ENCODE measurements around the gene RUNX1.

The RUNX1 gene

DNA sequence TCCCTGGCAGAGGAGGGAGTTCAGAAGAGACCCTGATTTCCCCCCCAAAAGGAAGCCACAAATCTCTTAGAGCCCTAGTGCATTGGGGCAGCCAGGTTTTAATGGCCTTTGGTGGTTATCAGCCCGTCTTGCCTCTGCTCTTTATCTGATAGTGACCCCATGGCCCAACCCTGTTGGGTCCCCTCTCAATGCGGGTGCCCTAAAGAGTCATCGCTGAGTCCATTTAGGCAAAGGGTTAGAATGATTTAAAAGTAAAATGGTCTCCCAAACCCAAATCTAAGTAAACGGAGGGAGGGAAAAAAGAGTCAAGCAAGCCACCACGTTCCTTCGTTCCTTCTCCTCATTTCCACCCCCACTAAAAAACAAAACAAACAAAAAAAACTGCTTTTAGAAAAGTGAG is 164.0 kb downstream of the RUNX1 start:
- H3K36me3 Mint-ChIP-seq (ENCODE audit: low read depth): no peaks in the 10 kb centered on the region
- TF ChIP-seq CTCF (IDR thresholded peaks at IDR 0.05; ENCODE audit: unreplicated experiment in 3 of 3): no peak
- H3K4me3 Mint-ChIP-seq: peak overlapping the region; percentile 55 to 94 (median 86)
- peaks cover 33% of the 10 kb centered on the region for H3K4me1 Mint-ChIP-seq
- no peak overlapping the region for H3K27ac Mint-ChIP-seq
- H3K9me3 Mint-ChIP-seq: no peaks in the 10 kb centered on the region
- H3K27me3 Mint-ChIP-seq (ENCODE audit: low read depth): peaks cover 70% of the 10 kb centered on the region

GRCh38 chr21:34884346-34884929 is 164.7 kb downstream of the RUNX1 start:
- peaks cover 70% of the 10 kb centered on the region for H3K27me3 Mint-ChIP-seq (ENCODE audit: low read depth)
- no peak overlapping the region for H3K27ac Mint-ChIP-seq
- peaks cover 33% of the 10 kb centered on the region for H3K4me1 Mint-ChIP-seq
- no peaks in the 10 kb centered on the region for H3K36me3 Mint-ChIP-seq (ENCODE audit: low read depth)
- peak overlapping the region in 2 of 3 experiments; percentile 54 to 78 for H3K4me3 Mint-ChIP-seq
- TF ChIP-seq CTCF (IDR thresholded peaks at IDR 0.05; ENCODE audit: unreplicated experiment in 3 of 3): no peak
- no peaks in the 10 kb centered on the region for H3K9me3 Mint-ChIP-seq

DNA sequence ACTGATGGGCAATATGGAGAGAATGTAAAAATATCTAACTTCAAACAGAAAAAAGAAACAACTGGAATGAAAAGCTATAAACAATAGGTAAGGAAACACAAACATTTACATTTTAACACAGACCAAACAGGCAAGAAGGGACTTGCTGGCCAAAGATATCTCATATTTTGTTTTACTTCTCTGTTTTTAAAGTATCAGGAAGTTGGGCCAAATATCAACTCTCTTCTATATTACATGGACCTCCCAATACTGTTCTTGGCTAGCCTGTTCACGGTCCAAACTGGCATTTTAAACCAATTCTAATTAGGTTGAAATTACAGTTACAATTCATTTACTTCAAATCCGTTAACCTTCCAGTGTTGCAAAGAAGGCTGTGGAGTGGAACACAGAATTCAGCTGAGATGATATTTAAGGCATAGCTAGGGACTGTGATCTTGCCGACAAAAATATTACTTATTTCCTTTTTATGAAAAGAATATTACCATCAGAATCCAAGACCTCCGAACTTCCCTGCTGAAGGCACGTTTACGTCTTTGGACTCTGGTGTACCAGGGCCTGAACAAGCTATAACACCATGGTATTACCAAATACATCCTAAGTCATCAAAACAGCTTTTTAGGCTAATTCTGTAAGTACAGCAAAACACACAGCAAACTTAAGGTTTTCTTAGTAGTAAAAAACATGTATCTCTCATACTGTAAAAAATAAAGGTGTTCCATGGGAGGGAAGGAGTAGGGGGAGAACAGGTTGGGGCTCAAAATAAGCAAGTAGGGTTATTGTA is 165.4 kb downstream of the RUNX1 start:
- Mint-ChIP-seq H3K27ac (no peak overlapping the region), H3K9me3 (no peaks in the 10 kb centered on the region), H3K27me3 (ENCODE audit: low read depth) (peaks cover 70% of the 10 kb centered on the region), H3K36me3 (ENCODE audit: low read depth) (no peaks in the 10 kb centered on the region), H3K4me1 (peaks cover 33% of the 10 kb centered on the region), H3K4me3 (peak overlapping the region in 2 of 3 experiments; percentile 22 to 78)
- TF ChIP-seq CTCF (IDR thresholded peaks at IDR 0.05; ENCODE audit: unreplicated experiment in 3 of 3): no peak

- H3K4me3 Mint-ChIP-seq: peak overlapping the region in 1 of 3 experiments; percentile 78
- H3K9me3 Mint-ChIP-seq: no peaks in the 10 kb centered on the region
- H3K27me3 Mint-ChIP-seq (ENCODE audit: low read depth): peaks cover 64% of the 10 kb centered on the region
- no peaks in the 10 kb centered on the region for H3K36me3 Mint-ChIP-seq (ENCODE audit: low read depth)
- TF ChIP-seq CTCF (IDR thresholded peaks at IDR 0.05; ENCODE audit: unreplicated experiment in 3 of 3): no peak
- peaks cover 29% of the 10 kb centered on the region for H3K4me1 Mint-ChIP-seq
- H3K27ac Mint-ChIP-seq: no peak overlapping the region
These were observed 166.4 kb downstream of the RUNX1 start for GRCh38 chr21:34882719-34883131.

- Mint-ChIP-seq H3K4me3 (peak overlapping the region in 1 of 3 experiments; percentile 45), H3K36me3 (ENCODE audit: low read depth) (no peaks in the 10 kb centered on the region), H3K4me1 (peaks cover 23% of the 10 kb centered on the region), H3K27me3 (ENCODE audit: low read depth) (peaks cover 55% of the 10 kb centered on the region), H3K9me3 (no peaks in the 10 kb centered on the region), H3K27ac (no peak overlapping the region)
- TF ChIP-seq CTCF (IDR thresholded peaks at IDR 0.05; ENCODE audit: unreplicated experiment in 3 of 3): no peak
These were observed 167.2 kb downstream of the RUNX1 start for GRCh38 chr21:34881839-34882371.
